Measurements from ENCODE around the gene SFSWAP.

SFSWAP gene

DNA sequence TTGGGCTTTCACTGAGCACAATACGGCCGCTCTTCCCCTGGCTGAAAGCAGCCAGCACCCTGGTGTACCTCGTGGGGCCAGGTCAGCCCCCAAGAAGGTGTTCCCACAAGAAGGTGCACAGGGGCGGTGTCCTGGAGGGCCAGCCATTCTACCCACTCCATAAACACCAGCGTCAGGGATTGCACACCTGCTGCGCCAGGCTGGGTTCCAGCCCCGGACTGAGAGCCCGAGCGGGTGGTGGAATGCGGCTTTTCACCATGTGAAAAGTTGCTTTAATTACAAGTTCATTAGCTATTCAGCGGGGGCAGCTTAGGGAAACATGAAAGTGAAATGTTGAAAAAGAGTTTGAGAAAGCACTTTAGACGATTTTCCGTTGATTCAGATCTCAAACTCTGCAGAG is 99.8 kb downstream of the SFSWAP start:
- no peak for DNase-seq (ENCODE audit: low spot score)
- TF ChIP-seq, protein P1, sequence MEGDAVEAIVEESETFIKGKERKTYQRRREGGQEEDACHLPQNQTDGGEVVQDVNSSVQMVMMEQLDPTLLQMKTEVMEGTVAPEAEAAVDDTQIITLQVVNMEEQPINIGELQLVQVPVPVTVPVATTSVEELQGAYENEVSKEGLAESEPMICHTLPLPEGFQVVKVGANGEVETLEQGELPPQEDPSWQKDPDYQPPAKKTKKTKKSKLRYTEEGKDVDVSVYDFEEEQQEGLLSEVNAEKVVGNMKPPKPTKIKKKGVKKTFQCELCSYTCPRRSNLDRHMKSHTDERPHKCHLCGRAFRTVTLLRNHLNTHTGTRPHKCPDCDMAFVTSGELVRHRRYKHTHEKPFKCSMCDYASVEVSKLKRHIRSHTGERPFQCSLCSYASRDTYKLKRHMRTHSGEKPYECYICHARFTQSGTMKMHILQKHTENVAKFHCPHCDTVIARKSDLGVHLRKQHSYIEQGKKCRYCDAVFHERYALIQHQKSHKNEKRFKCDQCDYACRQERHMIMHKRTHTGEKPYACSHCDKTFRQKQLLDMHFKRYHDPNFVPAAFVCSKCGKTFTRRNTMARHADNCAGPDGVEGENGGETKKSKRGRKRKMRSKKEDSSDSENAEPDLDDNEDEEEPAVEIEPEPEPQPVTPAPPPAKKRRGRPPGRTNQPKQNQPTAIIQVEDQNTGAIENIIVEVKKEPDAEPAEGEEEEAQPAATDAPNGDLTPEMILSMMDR (IDR thresholded peaks at IDR 0.05; ENCODE audit: extremely low read depth, insufficient read depth, missing control alignments): no peak
- in situ Hi-C loops (cut with MboI; ENCODE audit: low pct_unique_long_range_greater_than_20kb, low sequenced_read_pairs, unreplicated experiment): no loop called here

DNA sequence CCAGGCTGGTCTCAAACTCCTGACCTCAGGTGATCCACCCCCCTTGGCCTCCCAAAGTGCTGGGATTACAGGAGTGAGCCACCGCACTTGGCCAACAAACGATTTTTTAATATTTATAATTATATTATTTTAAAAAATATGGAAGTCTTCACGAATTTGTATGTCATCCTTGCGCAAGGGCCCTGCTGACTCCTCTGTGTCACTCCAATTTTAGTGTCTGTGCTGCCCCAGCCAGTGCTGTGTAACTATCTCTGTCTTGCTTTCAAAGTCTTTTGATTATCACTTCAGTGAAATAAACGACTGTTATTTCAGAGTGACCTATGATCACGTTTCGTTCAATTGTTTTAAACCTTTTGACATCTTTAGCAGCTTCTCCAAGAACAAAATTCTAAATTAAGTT is 104.2 kb downstream of the SFSWAP start:
- in situ Hi-C loops (cut with MboI; ENCODE audit: low pct_unique_long_range_greater_than_20kb, low sequenced_read_pairs, unreplicated experiment): no loop called here
- DNase-seq (ENCODE audit: low spot score): no peak
- TF ChIP-seq, protein P1 (IDR thresholded peaks at IDR 0.05; ENCODE audit: extremely low read depth, insufficient read depth, missing control alignments): no peak

DNA sequence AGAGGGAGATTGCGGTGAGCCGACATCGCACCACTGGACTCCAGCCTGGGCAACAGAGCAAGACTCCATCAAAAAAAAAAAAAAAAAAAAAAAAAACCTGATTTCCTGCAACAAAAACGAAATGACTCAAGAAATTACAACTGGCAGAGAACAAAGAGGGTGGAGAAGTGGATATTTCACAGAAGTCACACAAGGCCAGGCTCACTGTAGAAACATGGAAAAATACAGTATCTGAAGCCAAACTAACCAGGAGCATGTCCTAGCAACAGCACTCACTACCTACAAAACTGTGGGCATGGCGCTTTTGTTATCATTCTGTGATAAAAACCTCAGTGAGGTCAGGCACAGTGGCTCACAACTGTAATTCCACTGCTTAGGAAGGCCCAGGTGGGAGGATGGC is 105.6 kb downstream of the SFSWAP start:
- no peak for DNase-seq (ENCODE audit: low spot score)
- TF ChIP-seq, protein P1 (IDR thresholded peaks at IDR 0.05; ENCODE audit: extremely low read depth, insufficient read depth, missing control alignments): no peak
- in situ Hi-C loops (cut with MboI; ENCODE audit: low pct_unique_long_range_greater_than_20kb, low sequenced_read_pairs, unreplicated experiment): no loop called here

DNA sequence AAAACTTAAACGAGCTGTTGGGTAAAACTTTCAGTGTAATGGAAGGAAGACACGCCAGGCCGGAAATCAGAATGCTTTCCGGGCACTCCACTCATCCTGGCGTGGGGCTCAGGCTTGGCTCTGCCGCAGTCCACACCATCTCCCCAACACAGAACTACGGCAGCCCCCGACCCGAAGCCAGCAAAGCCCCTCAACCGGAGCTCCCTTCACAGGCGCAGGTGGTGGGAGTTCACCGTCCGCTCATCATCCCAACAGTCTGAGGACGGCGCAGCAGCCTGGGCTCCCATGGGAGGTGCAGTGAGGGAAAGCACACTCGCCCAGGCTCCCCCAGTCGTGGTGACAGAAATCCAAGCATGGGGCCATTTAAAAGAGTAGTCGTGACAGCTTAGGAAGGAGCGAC is 106.4 kb downstream of the SFSWAP start:
- in situ Hi-C loops (cut with MboI; ENCODE audit: low pct_unique_long_range_greater_than_20kb, low sequenced_read_pairs, unreplicated experiment): no loop called here
- TF ChIP-seq, protein P1 (IDR thresholded peaks at IDR 0.05; ENCODE audit: extremely low read depth, insufficient read depth, missing control alignments): no peak
- no peak for DNase-seq (ENCODE audit: low spot score)

DNA sequence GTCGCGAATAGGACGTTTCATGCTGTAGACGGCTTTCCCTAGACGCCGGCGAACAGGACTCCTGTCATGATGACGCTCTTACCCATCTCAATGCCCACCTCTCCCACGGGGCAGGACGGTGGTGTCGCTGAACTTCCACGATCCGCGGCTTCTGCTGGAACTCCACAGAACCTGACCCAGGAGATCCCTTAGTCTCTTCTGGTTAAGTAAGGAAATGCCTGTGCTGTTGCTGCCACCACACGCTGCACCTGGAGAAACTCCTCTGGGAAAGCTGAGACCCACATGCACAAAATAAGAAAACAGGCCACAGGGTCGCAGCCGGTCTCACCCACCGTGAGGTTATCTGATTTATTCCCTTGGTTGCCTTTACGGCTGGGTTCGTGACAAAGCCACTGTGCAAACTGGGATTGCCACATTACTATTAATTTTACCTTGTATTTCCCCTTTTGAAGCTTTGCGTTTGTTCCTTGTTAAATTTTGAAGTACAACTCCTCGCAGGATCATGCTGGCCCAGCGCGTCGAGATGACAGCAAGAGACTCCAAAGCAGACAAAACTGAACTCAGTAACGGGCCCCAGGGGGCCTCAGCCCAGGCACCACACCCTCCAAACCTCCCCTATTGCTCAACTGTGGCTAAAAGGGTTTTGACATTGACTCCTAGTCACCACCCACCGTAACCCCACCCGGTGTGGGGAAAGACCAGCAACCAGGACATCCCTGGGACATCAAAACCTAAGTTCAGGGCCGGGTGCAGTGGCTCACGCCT is 108.1 kb downstream of the SFSWAP start:
- no peak for DNase-seq (ENCODE audit: low spot score)
- in situ Hi-C loops (cut with MboI; ENCODE audit: low pct_unique_long_range_greater_than_20kb, low sequenced_read_pairs, unreplicated experiment): no loop called here
- TF ChIP-seq, protein P1 (IDR thresholded peaks at IDR 0.05; ENCODE audit: extremely low read depth, insufficient read depth, missing control alignments): no peak

DNA sequence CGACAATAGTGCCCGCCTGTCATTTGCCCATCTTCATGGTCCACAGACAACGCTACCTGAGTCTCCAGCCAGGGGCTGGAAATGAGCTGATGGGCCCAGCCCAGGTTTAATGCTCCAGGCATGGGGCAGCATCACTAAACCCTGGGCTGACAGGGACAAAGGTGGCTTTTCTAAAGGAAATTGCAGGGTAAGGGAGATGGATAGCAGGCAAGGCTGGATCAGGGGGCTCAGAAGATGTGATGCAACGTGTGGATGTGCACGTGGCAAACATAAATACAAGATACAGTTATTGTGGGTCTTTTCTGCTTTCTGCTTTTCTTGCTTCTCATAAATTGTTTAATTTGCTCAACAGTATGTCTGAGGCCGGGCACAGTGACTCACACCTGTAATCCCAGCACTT is 113.6 kb downstream of the SFSWAP start:
- in situ Hi-C loops (cut with MboI; ENCODE audit: low pct_unique_long_range_greater_than_20kb, low sequenced_read_pairs, unreplicated experiment): no loop called here
- DNase-seq (ENCODE audit: low spot score): no peak
- TF ChIP-seq, protein P1 (IDR thresholded peaks at IDR 0.05; ENCODE audit: extremely low read depth, insufficient read depth, missing control alignments): no peak
